Activated T-helper 9 cell treated with anti-CD3 and anti-CD28 coated beads, Interleukin-2, amount 50 U/mL, for 16 hours (primary cell): ENCODE measurements around the gene DNMT1.
"Not testable (repeated sequence)": the region's sequence is repeated elsewhere in the genome, so short reads cannot be mapped to it uniquely, and the experiment has no call there.

ENCODE experiments used
- DNase-seq: peaks from one replicate; pipeline ENCODE4 v3.0.0-alpha.2; 2020; ENCODE audit warnings: low read depth

Gene DNMT1

GRCh38 chr19:10220695-10221094 is 25.9 kb upstream of the DNMT1 start:
- no peak for DNase-seq

GRCh38 chr19:10219678-10220077 is 24.9 kb upstream of the DNMT1 start:
- DNase-seq = peak; percentile 26

GRCh38 chr19:10217085-10217484 is 22.3 kb upstream of the DNMT1 start:
- DNase-seq = no peak

- no peak for DNase-seq
Measured at GRCh38 chr19:10214784-10215183, 20.0 kb upstream of the DNMT1 start.

GRCh38 chr19:10211691-10212090 is 16.9 kb upstream of the DNMT1 start:
- DNase-seq = no peak

- no peak for DNase-seq
Measured at GRCh38 chr19:10211061-10211460, 16.3 kb upstream of the DNMT1 start.

- DNase-seq = no peak
Measured at GRCh38 chr19:10209315-10209714, 14.6 kb upstream of the DNMT1 start.

DNA sequence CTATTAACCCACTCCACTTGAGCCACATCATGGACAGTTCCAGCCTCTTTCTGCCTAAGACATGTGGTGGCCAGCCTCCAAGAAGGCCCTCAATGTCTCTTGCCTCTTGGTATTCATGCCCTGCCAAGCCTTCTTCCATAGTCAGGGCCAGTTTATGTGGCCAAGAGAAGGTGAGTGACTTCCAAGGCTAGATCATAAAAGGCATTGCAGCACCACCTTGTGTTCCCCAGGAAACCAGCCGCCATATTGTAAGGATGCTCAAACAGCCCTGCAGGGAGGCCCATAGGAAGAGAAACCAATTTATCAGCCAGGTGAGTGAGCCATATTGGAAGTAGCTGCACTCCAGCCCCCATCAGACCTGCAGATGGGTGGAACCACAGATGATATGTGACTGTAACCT is 12.3 kb upstream of the DNMT1 start:
- DNase-seq = no peak

DNA sequence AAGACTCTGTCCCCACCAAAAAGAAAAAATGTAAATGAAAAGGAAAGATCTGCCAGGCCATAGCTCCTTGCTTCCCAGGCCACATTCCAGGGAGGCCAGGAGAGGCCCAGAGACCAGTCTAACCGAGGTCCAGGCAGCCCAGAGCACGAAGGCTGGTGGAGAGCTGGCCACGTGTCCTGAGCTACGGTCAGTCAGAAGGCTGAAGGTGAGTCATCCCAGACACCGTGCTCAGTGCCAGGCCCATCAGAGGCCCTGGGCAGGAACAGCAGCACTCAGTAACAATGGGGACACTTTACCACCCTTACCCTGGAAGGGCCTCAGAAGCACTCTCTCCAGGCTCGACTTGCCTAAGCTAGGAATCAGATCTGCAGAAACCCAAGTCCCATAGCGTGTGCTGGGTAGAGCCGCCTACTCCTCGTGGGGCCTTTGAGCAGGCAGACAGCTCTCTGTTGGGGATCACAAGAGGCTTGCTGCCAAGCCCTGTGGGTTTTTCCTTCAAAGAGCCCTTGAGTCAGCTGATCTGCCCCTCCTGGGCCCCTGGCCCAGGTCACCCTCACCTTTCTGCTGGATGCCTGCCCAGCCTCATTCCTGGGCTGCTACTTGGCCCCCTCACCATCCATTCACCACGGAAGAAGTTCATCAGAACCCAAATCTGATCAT is 11.6 kb upstream of the DNMT1 start:
- no peak for DNase-seq

DNA sequence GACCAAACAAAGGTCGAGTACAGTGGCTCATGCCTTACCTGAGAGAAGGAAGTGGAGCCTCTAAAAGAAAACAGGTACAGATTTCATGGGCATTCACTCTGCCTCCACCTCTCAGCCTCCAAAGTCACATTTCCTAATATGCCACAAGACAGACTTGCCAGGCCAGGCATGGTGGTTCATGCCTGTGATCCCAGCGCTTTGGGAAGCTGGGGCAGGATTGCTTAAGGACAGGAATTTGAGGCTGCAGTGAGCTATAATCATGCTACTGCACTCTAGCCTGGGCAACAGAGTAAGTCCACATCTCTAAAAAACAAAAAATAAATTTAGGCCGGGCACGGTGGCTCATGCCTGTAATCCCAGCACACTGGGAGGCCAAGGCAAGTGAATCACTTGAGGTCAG is 10.9 kb upstream of the DNMT1 start:
- no peak for DNase-seq

- DNase-seq = no peak
Measured at GRCh38 chr19:10203686-10204085, 8.9 kb upstream of the DNMT1 start.

DNA sequence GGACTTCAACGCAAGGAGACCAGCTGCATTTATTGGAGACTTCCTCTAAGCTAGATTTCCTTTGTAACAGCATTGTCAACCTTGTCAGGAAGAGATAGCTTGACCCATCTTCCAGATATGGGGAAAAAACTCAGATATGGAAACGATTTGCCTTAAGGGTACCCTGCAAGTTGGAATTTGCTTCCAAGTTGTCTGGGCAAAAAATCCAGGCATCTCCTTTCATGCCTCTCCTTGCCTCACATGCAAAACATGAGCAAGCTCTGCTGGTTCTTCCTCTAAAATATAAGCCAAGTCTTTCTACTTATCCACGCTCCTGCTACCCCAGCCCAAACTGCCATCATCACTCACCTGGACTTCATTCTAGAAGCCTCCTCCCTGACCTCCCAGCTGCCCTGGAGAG is 6.4 kb upstream of the DNMT1 start:
- DNase-seq = no peak

- DNase-seq = not testable (repeated sequence)
Measured at GRCh38 chr19:10200101-10200500, 5.3 kb upstream of the DNMT1 start.

- not testable (repeated sequence) for DNase-seq
Measured at GRCh38 chr19:10198889-10199644, 4.3 kb upstream of the DNMT1 start.

DNA sequence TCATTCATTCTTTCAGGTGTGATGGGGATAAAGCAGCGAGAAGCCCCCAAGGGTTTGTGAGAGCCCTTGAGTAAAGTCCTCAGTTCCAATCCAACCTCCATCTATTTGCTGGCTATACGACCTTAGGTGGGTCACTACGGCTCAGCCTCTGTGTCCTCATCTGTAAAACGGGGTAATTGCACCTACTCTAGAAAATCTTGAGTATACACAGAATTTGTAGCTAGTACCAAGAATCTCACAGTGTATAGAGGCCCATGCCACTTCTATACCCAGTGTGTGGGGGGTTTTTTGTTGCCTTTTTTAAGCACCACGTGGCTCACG is 406 bp upstream of the DNMT1 start:
- DNase-seq = no peak

- DNase-seq = peak; percentile 8
Measured at GRCh38 chr19:10193790-10194499, 808 bp downstream of the DNMT1 start.

DNA sequence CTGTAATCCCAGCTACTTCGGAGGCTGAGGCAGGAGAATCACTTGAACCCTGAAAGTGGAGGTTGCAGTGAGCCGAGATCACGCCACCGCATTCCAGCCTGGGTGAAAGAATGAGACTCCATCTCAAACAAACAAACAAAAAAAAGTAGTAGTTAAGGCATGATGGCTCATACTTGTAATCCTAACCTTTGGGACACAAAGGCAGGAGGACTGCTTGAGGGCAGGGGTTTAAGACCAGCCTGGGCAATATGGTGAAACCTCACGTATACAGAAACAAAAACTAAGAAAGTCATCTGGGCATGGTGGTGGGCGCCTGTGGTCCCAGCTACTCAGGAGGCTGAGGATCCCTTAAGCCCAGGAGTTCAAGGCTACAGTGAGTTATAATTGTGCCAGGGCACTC is 1.8 kb downstream of the DNMT1 start:
- DNase-seq = no peak

GRCh38 chr19:10191347-10191746 is 3.4 kb downstream of the DNMT1 start:
- no peak for DNase-seq

- no peak for DNase-seq
Measured at GRCh38 chr19:10190026-10190425, 4.7 kb downstream of the DNMT1 start.

GRCh38 chr19:10189616-10190015 is 5.1 kb downstream of the DNMT1 start:
- no peak for DNase-seq

GRCh38 chr19:10187315-10187714 is 7.4 kb downstream of the DNMT1 start:
- DNase-seq = no peak

DNA sequence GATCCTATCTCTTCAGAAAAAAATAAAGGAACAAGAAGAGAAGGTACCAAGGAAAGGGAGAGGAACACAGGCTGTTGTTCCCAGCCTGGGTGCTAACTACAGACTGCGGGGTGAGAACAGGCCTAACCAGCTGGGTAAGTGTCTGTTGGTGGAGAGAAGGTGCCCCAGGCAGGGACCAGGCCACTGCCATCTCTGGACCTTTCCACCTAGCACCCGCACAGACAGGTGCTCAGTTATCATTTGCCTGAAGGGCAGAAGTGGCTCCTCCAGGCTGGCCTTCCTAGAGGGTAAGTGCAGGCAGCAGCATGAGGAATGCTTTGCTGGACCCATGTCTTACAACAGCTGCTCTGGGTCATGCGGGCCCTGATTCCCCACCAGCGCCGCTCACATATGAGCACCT is 10.1 kb downstream of the DNMT1 start:
- no peak for DNase-seq

- no peak for DNase-seq
Measured at GRCh38 chr19:10183926-10184325, 10.8 kb downstream of the DNMT1 start.
